Astrocyte of the cerebellum (primary cell): ENCODE results near the gene TTLL12.

ENCODE experiments used
- DNase-seq: peaks from one replicate; pipeline ENCODE4 v3.0.0-alpha.2; 2011; ENCODE audit warnings: low read depth
- H3K4me3 ChIP-seq: 2 replicates; pipeline ENCODE4 v1.5.1; 2011; ENCODE audit warnings: mild to moderate bottlenecking, low read depth, low read length, moderate library complexity
- in situ Hi-C: cut with HindIII; loops from 2 replicates; pipeline ENCODE4 v1.10.0; 2017; ENCODE audit warnings: low sequenced_read_pairs
- TF ChIP-seq, protein P1 (sequence below): IDR thresholded peaks from 2 replicates; pipeline ENCODE4 v1.5.1; 2012; ENCODE audit warnings: low read length, low read depth, moderate library complexity, mild to moderate bottlenecking; ENCODE audit errors: missing control alignments

Gene TTLL12

DNA sequence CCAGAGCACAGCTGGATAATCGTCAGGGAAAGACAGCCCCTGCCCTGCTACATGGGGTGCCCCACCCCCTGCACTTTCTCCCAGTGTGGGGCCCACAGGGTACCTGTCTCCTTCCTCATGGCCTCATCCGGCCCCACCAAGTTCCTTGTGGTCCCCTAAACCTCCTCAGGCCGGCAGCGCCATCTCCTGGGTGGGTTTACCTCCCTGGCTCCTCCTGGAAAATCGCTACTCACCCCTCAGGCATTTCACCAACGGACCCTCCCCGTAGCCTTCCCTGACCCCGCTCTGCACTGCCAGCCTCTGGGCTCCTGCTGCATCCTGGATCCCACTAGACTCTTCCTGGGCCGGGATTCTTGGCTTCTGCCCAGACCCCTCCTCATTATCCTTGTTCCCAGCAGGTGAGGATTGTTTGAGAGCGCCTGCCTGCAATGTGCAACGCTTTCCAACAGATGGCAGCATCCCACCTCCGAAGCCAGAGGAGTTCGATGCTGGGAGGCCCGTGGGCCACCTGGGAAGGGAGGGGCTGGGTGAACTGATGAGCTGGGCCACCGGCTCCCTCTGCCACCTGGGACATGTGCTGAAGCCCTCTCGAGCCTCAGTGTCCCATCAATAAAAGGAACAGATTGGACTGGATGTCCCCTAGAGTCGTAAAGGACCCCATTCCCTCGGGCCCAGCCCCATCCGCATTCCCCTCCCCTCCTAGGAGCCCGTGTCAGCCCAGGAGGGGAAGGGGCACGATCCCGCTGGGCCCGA is 44.2 kb upstream of the TTLL12 start:
- TF ChIP-seq, protein P1, sequence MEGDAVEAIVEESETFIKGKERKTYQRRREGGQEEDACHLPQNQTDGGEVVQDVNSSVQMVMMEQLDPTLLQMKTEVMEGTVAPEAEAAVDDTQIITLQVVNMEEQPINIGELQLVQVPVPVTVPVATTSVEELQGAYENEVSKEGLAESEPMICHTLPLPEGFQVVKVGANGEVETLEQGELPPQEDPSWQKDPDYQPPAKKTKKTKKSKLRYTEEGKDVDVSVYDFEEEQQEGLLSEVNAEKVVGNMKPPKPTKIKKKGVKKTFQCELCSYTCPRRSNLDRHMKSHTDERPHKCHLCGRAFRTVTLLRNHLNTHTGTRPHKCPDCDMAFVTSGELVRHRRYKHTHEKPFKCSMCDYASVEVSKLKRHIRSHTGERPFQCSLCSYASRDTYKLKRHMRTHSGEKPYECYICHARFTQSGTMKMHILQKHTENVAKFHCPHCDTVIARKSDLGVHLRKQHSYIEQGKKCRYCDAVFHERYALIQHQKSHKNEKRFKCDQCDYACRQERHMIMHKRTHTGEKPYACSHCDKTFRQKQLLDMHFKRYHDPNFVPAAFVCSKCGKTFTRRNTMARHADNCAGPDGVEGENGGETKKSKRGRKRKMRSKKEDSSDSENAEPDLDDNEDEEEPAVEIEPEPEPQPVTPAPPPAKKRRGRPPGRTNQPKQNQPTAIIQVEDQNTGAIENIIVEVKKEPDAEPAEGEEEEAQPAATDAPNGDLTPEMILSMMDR, result peak; percentile 96
- no peak overlapping the region for H3K4me3 ChIP-seq
- DNase-seq, result peak; percentile 9
- in situ Hi-C loops, result no loop called here

DNA sequence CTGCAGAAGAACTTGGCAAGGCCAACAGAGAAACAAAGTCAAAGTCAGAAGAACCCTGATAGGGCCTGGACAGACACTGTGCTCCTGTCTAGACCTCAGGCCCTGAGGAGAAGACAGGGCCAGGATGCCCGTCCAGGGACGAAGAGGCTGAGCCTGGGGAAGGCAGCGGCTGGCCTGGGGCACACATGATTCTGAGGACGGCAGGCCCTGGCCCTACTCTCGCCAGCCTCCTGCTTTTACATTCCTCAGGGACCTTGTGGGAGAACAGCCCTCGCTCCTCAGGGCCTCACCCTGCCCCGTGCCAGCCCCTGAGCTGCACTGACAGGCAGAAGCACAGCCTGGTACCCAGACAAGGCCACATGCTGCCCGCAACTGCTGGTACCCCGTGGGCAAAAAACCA is 43.6 kb upstream of the TTLL12 start:
- no peak overlapping the region for H3K4me3 ChIP-seq
- in situ Hi-C loops, result no loop called here
- no peak for DNase-seq
- TF ChIP-seq, protein P1, result no peak

DNA sequence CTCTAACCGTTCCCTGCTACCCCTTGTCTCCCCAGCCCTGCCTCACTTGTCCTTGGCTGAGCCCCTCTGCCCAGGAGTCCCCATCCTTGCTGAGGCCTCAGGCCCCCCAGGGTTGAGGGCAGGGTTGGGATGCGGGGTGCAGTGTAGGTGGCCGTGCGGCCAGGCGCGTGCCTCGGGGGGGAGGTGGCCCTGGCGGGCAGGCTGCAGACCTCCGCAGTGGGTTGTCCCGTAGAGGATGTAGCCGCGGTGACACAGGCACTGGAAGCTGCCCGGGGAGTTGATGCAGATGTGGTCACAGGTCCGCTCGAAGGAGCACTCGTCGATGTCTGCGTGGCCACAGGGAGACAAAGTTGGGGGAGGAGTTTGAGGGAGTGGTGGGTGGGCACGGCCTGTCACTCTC is 41.9 kb upstream of the TTLL12 start:
- no peak overlapping the region for H3K4me3 ChIP-seq
- in situ Hi-C loops, result no loop called here
- TF ChIP-seq, protein P1, result no peak
- no peak for DNase-seq

DNA sequence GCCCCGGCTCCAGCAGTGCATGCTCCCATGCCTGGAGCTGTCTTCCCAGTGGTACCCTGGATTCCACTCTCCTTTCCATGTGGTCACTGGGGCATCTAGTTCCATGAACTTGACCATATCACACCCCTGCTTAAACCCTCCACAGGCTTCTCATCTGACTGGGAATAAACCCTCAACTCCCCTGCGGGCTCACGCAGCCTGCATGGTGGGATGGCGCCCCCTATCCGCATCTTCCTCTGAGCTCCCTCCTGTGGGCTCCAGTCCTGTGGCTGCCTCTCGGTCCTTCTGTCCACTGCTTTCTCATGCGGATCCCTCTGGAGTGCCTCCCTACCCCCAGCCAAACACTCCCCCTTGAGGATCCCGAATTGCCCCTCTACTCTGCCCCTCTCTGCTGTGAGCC is 41.4 kb upstream of the TTLL12 start:
- in situ Hi-C loops, result no loop called here
- TF ChIP-seq, protein P1, result peak; percentile 43
- no peak for DNase-seq
- H3K4me3 ChIP-seq, result no peak overlapping the region

DNA sequence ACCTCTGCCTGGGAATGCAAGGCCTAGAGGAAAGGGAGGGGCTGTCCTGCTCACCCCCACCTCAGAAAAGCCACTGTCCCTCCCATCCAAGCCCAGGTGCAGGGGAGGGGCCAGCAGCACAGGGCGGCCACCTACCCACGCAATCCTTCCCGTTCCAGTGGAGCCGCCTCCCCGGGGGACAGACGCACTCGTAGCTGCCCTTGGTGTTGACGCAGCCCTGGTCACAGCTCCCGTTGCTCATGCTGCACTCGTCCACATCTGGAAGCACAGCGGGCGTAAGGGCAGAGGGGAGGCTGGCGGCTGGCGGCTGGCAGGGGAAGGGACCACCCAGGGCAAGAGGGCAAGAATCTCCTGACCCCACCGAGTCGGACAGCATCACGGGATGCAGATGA is 40.3 kb upstream of the TTLL12 start:
- TF ChIP-seq, protein P1, result no peak
- no peak for DNase-seq
- no peak overlapping the region for H3K4me3 ChIP-seq
- in situ Hi-C loops, result no loop called here

DNA sequence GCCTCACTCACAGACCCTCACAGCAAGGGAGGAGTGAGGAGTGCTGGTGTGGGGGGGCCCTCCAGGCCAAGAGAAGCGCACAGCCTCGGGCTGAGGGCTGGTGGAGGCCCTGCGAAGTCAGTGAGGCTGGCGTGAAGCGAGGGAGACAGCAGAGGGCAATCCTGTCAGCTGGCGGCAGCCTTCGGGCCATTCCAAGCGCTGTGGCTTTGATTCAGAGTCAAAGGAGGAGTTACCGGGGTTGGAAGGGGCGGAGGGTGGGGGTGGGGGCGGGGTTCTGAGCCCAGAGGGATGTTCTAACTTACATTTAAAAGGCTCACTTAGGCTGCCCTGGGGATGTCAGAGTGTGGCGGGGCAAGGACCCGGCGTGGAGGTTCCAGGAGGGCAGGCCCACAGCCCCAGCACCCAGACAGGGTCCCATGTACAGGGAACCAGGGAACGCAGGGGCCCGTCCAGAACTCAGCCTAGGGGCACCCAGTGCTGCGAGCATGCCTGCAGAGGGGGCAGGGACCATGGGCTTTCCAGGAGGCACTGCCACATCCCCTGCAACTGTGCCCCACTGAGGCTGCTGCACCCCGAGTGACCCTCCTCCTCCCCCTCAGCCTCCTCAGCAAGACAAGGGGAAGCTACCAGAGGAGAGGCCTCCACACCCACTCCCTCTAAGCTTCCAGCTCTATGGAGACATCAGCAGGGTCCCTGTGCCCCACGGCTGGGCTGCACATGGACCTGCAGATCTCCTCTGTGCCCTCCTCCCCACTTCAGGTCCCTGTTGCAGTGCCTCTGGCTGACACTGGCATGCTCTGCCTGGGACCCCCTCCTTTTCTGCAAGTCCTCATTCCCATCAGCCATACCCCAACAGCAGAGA is 39.7 kb upstream of the TTLL12 start:
- no peak overlapping the region for H3K4me3 ChIP-seq
- TF ChIP-seq, protein P1, result no peak
- in situ Hi-C loops, result no loop called here
- no peak for DNase-seq
